ENCODE measurements around the gene PDCD1LG2. TPM values are rescaled to one million over a fixed set of nuclear protein-coding genes. Genes with fewer than 3 reads are reported as not detected.

PDCD1LG2 gene
- total and polyA plus RNA-seq, 4 donors: 0.46 to 2.5 (median 1.3) TPM

GRCh38 chr9:5586391-5586802 is 76.1 kb downstream of the PDCD1LG2 start:
- Histone ChIP-seq H3K4me3 (ENCODE audit: low read depth in 1 of 3, low read length in 3 of 3) (no peak overlapping the region), H3K27me3 (ENCODE audit: control insufficient read depth in 4 of 4, insufficient read depth in 4 of 4, low read length in 3 of 4) (no peaks in the 10 kb centered on the region), H3K36me3 (ENCODE audit: control insufficient read depth in 4 of 4, insufficient read depth in 3 of 4, low read depth in 1 of 4, low read length in 3 of 4) (no peaks in the 10 kb centered on the region), H3K9ac (ENCODE audit: low read depth in 1 of 2, low read length in 2 of 2) (no peak overlapping the region), H3K9me3 (ENCODE audit: control insufficient read depth in 4 of 4, low read length in 3 of 4) (no peaks in the 10 kb centered on the region), H3K4me1 (ENCODE audit: control insufficient read depth in 4 of 4, insufficient read depth in 4 of 4, low read length in 3 of 4) (peaks cover 0 to 2% (median 0%) of the 10 kb centered on the region in 4 donors), H3K27ac (ENCODE audit: low read depth in 1 of 2, low read length in 2 of 2) (no peak overlapping the region)
- TF ChIP-seq JUND (IDR thresholded peaks at IDR 0.05) (no peak), RXRA (IDR thresholded peaks at IDR 0.05) (no peak), GABPA (IDR thresholded peaks at IDR 0.05 in 1 of 2, conservative IDR thresholded peaks at IDR 0.05 in 1 of 2) (no peak), FOXA1 (IDR thresholded peaks at IDR 0.05) (no peak), RAD21 (IDR thresholded peaks at IDR 0.05) (no peak), HNF4G (IDR thresholded peaks at IDR 0.05) (no peak), MAX (IDR thresholded peaks at IDR 0.05) (no peak), YY1 (IDR thresholded peaks at IDR 0.05) (no peak), TAF1 (conservative IDR thresholded peaks at IDR 0.05) (no peak), NR2F2 (IDR thresholded peaks at IDR 0.05) (no peak), EGR1 (IDR thresholded peaks at IDR 0.05; ENCODE audit: low read depth in 2 of 2) (no peak), FOXA2 (IDR thresholded peaks at IDR 0.05) (no peak)
- TF ChIP-seq, protein P1, sequence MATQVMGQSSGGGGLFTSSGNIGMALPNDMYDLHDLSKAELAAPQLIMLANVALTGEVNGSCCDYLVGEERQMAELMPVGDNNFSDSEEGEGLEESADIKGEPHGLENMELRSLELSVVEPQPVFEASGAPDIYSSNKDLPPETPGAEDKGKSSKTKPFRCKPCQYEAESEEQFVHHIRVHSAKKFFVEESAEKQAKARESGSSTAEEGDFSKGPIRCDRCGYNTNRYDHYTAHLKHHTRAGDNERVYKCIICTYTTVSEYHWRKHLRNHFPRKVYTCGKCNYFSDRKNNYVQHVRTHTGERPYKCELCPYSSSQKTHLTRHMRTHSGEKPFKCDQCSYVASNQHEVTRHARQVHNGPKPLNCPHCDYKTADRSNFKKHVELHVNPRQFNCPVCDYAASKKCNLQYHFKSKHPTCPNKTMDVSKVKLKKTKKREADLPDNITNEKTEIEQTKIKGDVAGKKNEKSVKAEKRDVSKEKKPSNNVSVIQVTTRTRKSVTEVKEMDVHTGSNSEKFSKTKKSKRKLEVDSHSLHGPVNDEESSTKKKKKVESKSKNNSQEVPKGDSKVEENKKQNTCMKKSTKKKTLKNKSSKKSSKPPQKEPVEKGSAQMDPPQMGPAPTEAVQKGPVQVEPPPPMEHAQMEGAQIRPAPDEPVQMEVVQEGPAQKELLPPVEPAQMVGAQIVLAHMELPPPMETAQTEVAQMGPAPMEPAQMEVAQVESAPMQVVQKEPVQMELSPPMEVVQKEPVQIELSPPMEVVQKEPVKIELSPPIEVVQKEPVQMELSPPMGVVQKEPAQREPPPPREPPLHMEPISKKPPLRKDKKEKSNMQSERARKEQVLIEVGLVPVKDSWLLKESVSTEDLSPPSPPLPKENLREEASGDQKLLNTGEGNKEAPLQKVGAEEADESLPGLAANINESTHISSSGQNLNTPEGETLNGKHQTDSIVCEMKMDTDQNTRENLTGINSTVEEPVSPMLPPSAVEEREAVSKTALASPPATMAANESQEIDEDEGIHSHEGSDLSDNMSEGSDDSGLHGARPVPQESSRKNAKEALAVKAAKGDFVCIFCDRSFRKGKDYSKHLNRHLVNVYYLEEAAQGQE (IDR thresholded peaks at IDR 0.05): no peak
- TF ChIP-seq, protein P2, sequence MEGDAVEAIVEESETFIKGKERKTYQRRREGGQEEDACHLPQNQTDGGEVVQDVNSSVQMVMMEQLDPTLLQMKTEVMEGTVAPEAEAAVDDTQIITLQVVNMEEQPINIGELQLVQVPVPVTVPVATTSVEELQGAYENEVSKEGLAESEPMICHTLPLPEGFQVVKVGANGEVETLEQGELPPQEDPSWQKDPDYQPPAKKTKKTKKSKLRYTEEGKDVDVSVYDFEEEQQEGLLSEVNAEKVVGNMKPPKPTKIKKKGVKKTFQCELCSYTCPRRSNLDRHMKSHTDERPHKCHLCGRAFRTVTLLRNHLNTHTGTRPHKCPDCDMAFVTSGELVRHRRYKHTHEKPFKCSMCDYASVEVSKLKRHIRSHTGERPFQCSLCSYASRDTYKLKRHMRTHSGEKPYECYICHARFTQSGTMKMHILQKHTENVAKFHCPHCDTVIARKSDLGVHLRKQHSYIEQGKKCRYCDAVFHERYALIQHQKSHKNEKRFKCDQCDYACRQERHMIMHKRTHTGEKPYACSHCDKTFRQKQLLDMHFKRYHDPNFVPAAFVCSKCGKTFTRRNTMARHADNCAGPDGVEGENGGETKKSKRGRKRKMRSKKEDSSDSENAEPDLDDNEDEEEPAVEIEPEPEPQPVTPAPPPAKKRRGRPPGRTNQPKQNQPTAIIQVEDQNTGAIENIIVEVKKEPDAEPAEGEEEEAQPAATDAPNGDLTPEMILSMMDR (IDR thresholded peaks at IDR 0.05; ENCODE audit: low read depth, low read length, missing input control): no peak
- TF ChIP-seq, protein P3, sequence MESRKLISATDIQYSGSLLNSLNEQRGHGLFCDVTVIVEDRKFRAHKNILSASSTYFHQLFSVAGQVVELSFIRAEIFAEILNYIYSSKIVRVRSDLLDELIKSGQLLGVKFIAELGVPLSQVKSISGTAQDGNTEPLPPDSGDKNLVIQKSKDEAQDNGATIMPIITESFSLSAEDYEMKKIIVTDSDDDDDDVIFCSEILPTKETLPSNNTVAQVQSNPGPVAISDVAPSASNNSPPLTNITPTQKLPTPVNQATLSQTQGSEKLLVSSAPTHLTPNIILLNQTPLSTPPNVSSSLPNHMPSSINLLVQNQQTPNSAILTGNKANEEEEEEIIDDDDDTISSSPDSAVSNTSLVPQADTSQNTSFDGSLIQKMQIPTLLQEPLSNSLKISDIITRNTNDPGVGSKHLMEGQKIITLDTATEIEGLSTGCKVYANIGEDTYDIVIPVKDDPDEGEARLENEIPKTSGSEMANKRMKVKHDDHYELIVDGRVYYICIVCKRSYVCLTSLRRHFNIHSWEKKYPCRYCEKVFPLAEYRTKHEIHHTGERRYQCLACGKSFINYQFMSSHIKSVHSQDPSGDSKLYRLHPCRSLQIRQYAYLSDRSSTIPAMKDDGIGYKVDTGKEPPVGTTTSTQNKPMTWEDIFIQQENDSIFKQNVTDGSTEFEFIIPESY (IDR thresholded peaks at IDR 0.05): no peak
- TF ChIP-seq, protein P4, sequence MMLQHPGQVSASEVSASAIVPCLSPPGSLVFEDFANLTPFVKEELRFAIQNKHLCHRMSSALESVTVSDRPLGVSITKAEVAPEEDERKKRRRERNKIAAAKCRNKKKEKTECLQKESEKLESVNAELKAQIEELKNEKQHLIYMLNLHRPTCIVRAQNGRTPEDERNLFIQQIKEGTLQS (IDR thresholded peaks at IDR 0.05): no peak
- no peak for DNase-seq (ENCODE audit: low spot score)

- Histone ChIP-seq H3K4me3 (ENCODE audit: low read depth in 1 of 3, low read length in 3 of 3) (no peak overlapping the region), H3K36me3 (ENCODE audit: control insufficient read depth in 4 of 4, insufficient read depth in 3 of 4, low read depth in 1 of 4, low read length in 3 of 4) (no peaks in the 10 kb centered on the region), H3K27ac (ENCODE audit: low read depth in 1 of 2, low read length in 2 of 2) (no peak overlapping the region), H3K9me3 (ENCODE audit: control insufficient read depth in 4 of 4, low read length in 3 of 4) (no peaks in the 10 kb centered on the region), H3K9ac (ENCODE audit: low read depth in 1 of 2, low read length in 2 of 2) (no peak overlapping the region), H3K4me1 (ENCODE audit: control insufficient read depth in 4 of 4, insufficient read depth in 4 of 4, low read length in 3 of 4) (peaks cover 0 to 2% (median 0%) of the 10 kb centered on the region in 4 donors), H3K27me3 (ENCODE audit: control insufficient read depth in 4 of 4, insufficient read depth in 4 of 4, low read length in 3 of 4) (no peaks in the 10 kb centered on the region)
- 89% methylated on average over 1 of the region's 1 CpG for WGBS
- TF ChIP-seq RAD21 (IDR thresholded peaks at IDR 0.05): no peak
- no peak for DNase-seq (ENCODE audit: low spot score)
Measured at GRCh38 chr9:5587024-5587423, 76.7 kb downstream of the PDCD1LG2 start.
